ENCODE data around the gene PKP1. TPM values are rescaled to one million over a fixed set of nuclear protein-coding genes. Genes with fewer than 3 reads are reported as not detected.

PKP1 gene
- total RNA-seq, 1 donor from 2014 or later, result 2.2 TPM

DNA sequence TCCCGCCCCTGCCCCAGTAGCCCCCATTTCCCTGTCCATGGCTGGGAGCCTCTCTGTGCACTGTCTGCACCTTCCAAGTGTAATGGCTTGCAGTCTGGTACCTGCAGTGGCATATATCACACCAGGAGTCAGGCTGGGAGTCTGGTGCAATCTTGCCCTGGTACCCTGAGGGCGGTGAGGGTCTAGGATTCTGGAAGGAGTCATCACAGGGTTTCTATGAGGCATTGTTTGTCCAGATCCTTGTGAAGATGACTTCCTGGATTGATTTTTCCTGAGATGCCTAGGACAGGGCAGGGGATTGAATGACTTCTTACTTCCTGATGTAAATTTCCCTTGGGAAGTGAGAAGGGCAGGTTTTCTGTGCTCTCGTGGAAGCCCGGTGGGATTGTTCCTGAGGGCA lies 5.9 kb upstream of the PKP1 start:
- TF ChIP-seq, protein P1, sequence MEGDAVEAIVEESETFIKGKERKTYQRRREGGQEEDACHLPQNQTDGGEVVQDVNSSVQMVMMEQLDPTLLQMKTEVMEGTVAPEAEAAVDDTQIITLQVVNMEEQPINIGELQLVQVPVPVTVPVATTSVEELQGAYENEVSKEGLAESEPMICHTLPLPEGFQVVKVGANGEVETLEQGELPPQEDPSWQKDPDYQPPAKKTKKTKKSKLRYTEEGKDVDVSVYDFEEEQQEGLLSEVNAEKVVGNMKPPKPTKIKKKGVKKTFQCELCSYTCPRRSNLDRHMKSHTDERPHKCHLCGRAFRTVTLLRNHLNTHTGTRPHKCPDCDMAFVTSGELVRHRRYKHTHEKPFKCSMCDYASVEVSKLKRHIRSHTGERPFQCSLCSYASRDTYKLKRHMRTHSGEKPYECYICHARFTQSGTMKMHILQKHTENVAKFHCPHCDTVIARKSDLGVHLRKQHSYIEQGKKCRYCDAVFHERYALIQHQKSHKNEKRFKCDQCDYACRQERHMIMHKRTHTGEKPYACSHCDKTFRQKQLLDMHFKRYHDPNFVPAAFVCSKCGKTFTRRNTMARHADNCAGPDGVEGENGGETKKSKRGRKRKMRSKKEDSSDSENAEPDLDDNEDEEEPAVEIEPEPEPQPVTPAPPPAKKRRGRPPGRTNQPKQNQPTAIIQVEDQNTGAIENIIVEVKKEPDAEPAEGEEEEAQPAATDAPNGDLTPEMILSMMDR (IDR thresholded peaks at IDR 0.05), result no peak
- Histone ChIP-seq H3K27ac (no peak overlapping the region), H3K27me3 (ENCODE audit: low read depth) (peaks cover 4% of the 10 kb centered on the region), H3K36me3 (no peaks in the 10 kb centered on the region), H3K4me1 (no peaks in the 10 kb centered on the region), H3K4me3 (no peak overlapping the region), H3K9me3 (no peaks in the 10 kb centered on the region)
- intact Hi-C loops (cut with DNase I), result no loop called here
- ATAC-seq, result peak in 1 of 2 donors; percentile 8
- DNase-seq, result no peak

DNA sequence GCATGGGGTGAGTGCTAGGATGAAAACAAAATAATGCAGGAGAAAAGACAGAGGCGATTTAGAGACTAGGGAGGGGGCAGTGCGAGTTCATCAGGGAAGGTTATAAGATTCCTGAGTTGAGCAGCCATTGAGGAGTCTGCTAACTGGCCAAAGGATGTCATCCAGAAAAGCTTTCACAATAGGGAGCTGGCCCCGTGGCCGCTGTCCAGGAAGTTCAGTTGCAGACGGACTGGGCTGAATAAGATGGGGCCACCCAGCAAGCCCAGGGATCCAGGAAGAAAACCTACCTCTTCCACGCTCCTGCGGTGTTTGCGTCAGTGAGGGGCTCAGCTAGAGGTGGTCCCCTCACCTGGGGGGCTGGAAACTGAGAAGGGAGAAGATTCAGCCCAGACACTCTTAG lies 4.0 kb upstream of the PKP1 start:
- ATAC-seq (no peak), DNase-seq (no peak)
- intact Hi-C loops (cut with DNase I), result no loop called here
- Histone ChIP-seq H3K36me3 (no peaks in the 10 kb centered on the region), H3K4me1 (peaks cover 12% of the 10 kb centered on the region), H3K27ac (no peak overlapping the region), H3K27me3 (ENCODE audit: low read depth) (peaks cover 23% of the 10 kb centered on the region), H3K4me3 (no peak overlapping the region), H3K9me3 (no peaks in the 10 kb centered on the region)
- TF ChIP-seq, protein P1 (IDR thresholded peaks at IDR 0.05), result no peak

DNA sequence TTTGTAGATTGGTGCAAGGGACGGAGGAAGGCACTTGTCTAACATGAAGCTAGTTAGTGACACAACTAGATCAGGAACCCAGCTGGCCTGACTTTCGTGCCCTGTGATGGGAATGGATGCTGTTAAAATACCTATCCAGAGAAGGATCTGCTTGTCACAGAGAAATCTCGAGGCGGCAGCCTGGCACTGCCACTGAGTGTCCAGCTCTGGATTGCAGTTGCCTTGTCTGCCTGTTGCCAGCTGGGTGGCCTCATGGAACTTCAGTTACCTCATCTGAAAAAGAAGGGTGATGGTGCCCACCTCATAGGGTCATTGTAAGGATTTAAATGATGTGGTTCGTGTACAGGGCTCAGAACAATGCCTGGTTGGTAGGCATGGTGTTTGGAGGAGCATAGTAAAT lies 2.4 kb upstream of the PKP1 start:
- Histone ChIP-seq H3K27ac (no peak overlapping the region), H3K4me3 (no peak overlapping the region), H3K27me3 (ENCODE audit: low read depth) (peaks cover 27% of the 10 kb centered on the region), H3K9me3 (no peaks in the 10 kb centered on the region), H3K4me1 (peaks cover 12% of the 10 kb centered on the region), H3K36me3 (no peaks in the 10 kb centered on the region)
- intact Hi-C loops (cut with DNase I), result no loop called here
- ATAC-seq (no peak), DNase-seq (no peak)
- TF ChIP-seq, protein P1 (IDR thresholded peaks at IDR 0.05), result no peak

DNA sequence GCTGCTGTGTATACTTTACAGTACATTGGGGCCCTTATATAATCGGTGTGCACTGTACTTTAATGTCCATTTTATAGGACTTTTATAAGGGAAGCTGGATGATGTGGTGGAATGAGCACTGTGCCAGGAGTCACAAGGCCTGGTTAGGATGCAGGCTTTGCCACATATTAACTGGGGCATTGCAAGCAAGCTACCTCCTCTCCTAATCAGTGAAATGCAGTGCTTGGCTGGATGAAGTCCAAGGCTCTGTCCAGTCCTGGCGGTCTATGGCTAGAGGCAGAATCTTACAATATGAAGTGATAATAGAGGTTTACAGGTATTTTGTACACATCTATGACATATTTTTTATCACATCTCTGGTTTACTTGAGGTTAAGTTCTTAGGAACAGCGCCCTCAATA lies 1.7 kb upstream of the PKP1 start:
- H3K9me3 ChIP-seq, result no peaks in the 10 kb centered on the region
- no peaks in the 10 kb centered on the region for H3K36me3 ChIP-seq
- H3K27ac ChIP-seq, result no peak overlapping the region
- peaks cover 12% of the 10 kb centered on the region for H3K4me1 ChIP-seq
- H3K27me3 ChIP-seq (ENCODE audit: low read depth), result peaks cover 27% of the 10 kb centered on the region
- no peak for ATAC-seq
- no peak overlapping the region for H3K4me3 ChIP-seq
- DNase-seq, result no peak
- intact Hi-C loops (cut with DNase I), result no loop called here
- TF ChIP-seq, protein P1 (IDR thresholded peaks at IDR 0.05), result no peak

DNA sequence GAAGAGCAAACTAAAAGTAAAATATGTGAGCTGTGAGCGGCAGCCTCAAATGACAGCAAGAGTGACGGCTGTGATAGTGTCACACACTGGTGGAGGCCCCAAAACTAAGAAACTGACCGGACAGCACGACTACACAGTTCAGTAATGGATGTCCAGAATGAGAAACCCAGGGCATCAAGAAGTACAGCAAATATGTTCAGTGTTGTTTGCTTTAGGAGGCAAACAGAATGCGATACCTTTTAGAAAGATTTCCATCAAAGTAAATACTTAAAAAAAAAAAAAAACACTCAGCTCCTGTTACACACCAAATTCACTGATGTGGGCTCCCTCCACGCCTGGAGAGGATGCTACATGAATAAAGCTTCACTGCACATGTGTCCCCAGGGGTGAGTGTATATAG lies 1.1 kb upstream of the PKP1 start:
- ATAC-seq (no peak), DNase-seq (no peak)
- Histone ChIP-seq H3K27ac (no peak overlapping the region), H3K36me3 (no peaks in the 10 kb centered on the region), H3K4me3 (no peak overlapping the region), H3K27me3 (ENCODE audit: low read depth) (peaks cover 27% of the 10 kb centered on the region), H3K4me1 (peaks cover 12% of the 10 kb centered on the region), H3K9me3 (no peaks in the 10 kb centered on the region)
- TF ChIP-seq, protein P1 (IDR thresholded peaks at IDR 0.05), result no peak
- intact Hi-C loops (cut with DNase I), result no loop called here

Measured in lower lobe of right lung (tissue), 2 donors.